HTERT RPE-1 (cell line): ENCODE data around the gene SUMF2.
"Not testable (repeated sequence)": the region's sequence is repeated elsewhere in the genome, so short reads cannot be mapped to it uniquely, and the experiment has no call there.

Source experiments
- in situ Hi-C: fragments of 300-500 bp; cut with MboI; formaldehyde crosslinking; loops from 4 replicates; pipeline ENCODE4 v1.14.3; 2020; ENCODE audit warnings: low sequenced_read_pairs

Gene SUMF2

DNA sequence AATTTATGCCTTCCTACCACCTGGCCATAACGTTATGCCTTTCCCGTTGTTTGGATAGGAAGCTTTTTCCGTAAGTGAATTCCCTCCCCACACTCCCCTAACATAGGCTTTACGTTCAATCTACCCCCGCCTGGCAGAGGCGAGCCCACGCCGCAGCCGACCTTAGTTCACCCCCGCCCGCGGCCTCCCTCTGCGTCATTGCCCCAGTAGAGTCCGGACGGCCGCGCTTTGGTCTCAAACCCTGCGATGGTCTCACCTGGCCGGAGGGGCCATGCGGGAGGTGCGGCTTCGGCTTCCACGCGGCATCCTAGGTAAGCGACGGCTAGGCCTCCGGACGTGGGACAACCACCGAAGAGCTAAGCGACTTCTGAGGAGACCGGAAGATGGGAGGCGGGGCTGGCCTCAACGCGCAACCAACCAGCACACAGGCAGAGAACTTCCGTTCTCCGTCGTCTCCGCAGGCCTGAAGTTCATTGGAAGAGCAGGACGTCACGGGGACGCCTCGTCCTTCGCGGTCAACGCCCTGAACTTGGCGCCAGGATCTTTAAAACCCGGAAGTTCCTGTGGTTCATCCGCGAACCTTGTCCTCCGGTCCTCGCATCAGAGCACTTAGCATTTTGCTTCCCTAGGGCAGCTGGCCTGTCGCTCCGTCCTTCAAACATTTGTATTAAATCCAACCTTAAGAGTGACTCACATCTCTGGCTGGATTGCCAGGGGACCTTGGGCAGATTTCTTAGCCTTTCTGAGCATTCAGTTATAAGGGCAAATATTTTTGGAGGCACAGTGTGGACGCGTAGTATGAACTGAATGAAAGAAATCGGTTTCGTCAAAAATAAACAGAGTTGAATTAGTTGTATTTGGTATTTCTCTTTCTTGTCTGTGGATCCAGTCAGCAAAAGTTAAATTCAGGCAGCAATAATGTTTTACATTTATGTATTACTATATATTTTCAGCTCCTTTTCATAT, 42.3 kb downstream of the SUMF2 start, which contains the start of gene CHCHD2:
TSS of gene CHCHD2 (minus strand) at position 369 of the 966 bp plus-strand sequence. CDS start at position 306, 63 bp downstream.
- in situ Hi-C loops, result no loop called here

DNA sequence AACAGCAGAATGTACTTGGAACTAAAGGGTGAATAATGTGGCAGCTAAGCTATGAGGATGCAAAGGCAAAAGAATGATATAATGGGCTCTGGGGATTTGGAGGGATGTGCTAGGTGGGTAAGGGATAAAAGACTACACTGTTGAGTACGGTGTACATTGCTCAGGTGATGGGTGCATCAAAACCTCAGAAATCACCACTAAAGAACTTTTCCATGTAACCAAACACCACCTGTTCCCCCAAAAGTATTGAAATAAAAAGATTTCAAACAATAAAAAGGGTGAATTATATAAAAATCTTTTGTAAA, 43.8 kb downstream of the SUMF2 start:
- in situ Hi-C loops, result no loop called here

- in situ Hi-C loops, result no loop called here
These were observed 46.5 kb downstream of the SUMF2 start for GRCh38 chr7:56110611-56111010.

DNA sequence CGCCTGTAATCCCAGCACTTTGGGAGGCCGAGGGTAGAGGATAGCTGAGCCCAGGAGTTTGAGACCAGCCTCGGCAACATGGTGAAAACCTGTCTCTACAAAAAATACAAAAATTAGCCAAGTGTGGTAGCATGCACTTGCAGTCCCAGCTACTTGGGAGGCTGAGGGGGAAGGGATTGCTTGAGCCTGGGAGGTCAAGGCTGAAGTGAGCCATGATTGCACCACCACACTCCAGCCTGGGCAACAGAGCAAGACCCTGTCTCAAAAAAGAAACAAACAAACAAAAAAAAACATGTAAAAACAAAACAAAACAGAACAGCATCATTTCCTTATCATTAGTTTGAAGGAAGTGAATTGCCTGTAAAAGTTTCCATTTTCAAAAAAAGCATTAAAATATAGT, 48.2 kb downstream of the SUMF2 start:
- in situ Hi-C loops, result not testable (repeated sequence)

DNA sequence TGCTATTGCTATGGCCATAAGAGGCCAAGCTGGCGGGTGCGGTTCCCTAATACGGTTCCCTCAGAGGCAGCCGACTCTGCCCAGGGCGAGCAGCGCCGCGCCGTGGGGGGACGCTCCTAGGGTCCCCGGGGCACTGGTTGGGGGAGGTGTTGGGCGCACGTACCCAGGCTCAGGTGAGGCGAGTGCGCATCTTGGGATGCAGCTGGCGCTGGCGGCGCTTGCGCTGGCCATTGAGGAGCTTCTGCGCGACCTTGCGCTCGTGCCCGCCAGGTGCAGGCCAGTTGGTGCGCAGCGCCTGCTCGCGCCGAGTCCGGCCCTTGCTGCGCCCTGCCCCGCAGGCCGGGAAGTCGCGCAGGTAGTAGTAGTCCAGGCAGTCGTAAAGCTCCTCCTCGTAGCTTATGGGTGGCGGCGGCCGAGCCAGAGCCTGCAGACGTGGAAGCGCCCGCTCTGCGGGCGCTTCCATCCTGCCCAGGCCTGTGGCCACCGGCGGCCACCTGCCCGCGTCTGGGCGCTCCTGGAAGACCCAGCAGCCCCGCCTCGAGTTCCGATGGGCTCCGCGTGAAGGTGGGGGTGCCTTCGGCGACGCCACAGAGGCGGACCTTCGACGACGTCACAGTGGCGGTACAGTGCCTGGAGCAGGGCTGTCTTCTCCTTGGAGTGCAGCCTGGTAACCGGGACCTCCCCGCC, 51.9 kb downstream of the SUMF2 start, which contains the start of gene NUPR2:
TSS of gene NUPR2 (minus strand) at position 566 of the 687 bp plus-strand sequence. CDS start at position 463, 103 bp downstream.
- in situ Hi-C loops, result no loop called here

GRCh38 chr7:56121440-56121839, 57.4 kb downstream of the SUMF2 start:
- in situ Hi-C loops, result no loop called here

GRCh38 chr7:56124981-56125380, 60.9 kb downstream of the SUMF2 start:
- in situ Hi-C loops, result no loop called here

GRCh38 chr7:56125831-56126230, 61.7 kb downstream of the SUMF2 start:
- in situ Hi-C loops, result no loop called here

GRCh38 chr7:56127241-56127975, 63.3 kb downstream of the SUMF2 start:
- in situ Hi-C loops, result no loop called here
